HG02642 (cell line): ENCODE data around the gene NCCRP1.

Experiments
- ATAC-seq: cut with Tn5 transposase; IDR thresholded peaks from one replicate; pipeline ENCODE4 v1.9.1; 2021; ENCODE audit warnings: mild to moderate bottlenecking; ENCODE audit not compliant: unreplicated experiment, poor library complexity

Gene NCCRP1, protein sequence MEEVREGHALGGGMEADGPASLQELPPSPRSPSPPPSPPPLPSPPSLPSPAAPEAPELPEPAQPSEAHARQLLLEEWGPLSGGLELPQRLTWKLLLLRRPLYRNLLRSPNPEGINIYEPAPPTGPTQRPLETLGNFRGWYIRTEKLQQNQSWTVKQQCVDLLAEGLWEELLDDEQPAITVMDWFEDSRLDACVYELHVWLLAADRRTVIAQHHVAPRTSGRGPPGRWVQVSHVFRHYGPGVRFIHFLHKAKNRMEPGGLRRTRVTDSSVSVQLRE

DNA sequence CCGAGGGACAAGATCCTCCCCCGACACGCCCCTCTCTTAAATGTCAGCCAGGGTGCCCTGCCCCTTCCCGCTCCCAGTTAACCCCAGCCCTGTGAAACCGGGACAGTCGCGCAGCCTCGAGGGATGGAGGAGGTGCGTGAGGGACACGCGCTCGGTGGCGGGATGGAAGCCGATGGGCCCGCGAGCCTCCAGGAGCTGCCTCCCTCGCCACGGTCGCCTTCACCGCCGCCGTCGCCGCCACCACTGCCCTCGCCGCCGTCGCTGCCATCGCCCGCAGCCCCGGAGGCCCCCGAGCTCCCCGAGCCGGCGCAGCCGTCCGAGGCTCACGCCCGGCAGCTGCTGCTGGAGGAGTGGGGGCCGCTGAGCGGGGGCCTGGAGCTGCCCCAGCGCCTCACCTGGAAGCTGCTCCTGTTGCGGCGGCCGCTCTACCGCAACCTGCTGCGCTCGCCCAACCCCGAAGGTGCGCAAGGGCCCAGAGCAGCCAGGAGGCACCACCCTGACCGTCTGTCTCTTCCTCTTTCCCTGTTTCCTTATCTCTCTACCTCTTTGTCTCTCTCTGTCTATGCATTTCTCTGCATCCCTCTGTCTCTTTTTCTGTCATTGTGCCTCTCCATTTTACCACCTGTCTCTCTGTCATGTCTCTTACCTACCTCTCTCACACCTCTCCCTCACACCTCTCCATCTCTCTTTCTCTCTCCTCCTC is at the start of gene NCCRP1:
TSS of gene NCCRP1 (plus strand) at position 105 of the 703 bp plus-strand sequence. CDS start at position 124, 19 bp downstream.
- no peak for ATAC-seq

DNA sequence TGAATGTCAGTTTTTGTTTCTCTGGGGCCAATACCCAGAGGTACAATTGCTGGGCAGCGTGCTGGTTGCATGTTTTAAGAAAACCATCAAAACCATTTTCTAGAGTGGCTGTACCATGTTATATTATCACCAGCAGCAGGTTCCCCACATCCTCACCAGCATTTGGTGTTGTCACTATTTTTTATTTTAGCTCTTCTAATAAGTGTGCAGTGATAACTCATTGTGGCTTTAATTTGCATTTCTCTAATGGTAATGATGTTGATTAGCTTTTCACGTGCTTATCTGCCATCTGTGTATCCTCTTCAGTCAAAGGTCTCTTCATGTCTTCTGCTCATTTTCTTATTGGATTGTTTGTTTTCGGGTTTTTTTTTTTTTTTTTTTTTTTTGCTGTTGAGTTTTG is 49.3 kb upstream of the NCCRP1 start:
- no peak for ATAC-seq

DNA sequence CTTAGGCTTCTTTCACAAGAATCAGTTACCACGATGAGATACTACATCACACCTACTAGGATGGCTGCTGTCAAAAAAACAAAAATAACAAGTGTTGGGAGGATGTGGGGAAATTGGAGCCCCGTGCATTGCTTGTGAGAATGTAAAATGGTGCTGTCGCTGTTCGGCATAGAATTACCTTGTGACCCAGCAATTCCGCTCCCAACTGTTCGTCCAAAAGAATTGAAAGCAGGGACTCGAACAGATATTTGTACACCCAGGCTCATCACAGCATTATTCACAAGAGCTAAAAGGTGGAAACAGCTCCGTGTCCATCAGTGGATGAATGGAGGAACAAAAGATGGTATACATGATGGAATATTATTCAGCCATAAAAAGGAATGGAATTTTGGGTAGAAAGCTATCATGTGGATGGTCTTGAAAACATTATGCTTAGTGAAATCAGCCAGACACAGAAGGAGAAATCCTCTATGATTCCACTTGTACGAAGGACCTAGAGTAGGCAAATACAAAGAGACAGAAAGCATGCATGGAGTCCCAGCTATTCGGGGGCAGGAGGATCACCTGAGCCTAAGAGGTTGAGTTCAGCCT is 47.7 kb upstream of the NCCRP1 start:
- no peak for ATAC-seq

- ATAC-seq = no peak
Observed at GRCh38 chr19:39150235-39150634, 46.5 kb upstream of the NCCRP1 start.

DNA sequence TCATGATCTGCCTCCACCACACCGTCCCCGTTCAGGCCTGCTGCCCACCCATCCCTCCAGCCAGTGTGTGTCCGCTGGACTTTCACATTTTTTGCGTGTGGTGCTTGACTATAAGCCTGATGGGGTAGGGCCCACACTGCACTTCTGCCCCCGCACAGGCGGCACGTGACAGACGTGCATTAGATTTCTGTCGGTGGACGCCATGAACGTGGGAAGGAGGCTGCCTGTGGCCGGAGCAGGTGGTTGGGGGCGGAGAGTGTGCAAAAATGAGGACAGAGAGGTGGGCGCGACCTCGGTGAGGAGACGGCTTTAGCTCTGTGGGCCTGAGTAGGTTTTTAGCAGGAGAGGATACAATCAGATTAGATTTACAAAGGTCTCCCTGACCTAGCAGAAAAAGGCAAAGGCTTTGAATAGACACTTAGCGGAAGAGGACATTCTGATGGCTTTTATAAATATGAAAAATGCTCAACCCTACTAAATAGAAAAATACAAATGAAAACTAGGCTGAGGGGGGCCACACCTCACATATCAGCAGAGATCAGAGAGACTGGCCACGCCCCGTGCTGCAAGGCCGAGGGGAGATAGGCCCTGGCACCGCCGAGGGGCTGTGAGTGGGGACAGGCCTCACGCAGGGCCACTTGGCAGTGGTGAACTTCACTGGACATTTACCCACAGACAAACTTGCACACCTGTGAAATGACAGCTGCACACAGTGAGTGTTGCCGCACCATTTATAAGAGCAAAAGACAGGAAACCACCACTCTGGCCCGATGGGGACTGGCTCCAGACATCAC is 45.8 kb upstream of the NCCRP1 start:
- ATAC-seq = no peak

DNA sequence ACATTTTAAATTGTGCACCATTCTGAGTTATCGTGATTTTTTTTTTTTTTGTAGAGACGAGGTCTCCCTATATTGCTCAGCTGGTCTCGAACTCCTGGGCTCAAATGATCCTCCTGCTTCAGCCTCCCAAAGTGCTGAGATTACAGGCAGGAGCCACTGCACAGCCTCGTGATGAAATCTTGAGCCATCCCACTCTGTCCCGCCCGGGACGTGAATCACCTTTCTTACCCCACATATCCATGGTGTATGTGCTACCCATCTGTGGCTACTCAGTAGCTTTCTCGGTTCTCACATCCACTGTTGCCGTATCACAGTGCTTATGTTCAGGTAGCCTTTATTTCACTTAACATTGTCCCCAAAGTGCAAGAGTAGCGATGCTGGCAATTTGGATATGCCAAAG is 44.7 kb upstream of the NCCRP1 start:
- ATAC-seq = no peak

- no peak for ATAC-seq
Observed at GRCh38 chr19:39154100-39154628, 42.6 kb upstream of the NCCRP1 start.

DNA sequence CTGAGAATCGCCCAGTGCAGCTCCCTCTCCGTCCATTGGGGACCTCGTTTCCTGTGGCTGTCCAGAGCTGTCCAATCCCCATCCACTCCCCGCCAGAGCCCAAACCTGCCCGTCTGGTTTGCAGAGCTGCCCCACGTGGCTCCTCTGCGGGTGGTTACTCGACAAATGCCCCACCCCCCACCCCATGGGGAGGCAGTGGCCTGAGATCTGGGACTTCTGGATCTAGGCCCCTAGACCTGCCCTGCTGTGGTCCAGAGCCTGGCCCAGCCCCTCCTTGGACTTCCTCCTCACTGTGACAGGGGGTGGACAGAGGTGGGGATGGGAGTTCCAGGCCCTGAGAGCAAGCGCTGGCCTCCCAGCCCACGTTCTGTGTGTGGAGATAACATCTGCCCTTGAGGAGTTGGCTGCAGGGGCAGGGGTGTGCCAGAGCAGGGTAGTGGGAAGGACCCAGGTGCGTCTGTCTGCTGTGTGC is 42.1 kb upstream of the NCCRP1 start:
- no peak for ATAC-seq

GRCh38 chr19:39155114-39155700 is 41.6 kb upstream of the NCCRP1 start:
- no peak for ATAC-seq

- no peak for ATAC-seq
Observed at GRCh38 chr19:39155741-39156140, 41.0 kb upstream of the NCCRP1 start.

GRCh38 chr19:39156326-39157230 is 40.2 kb upstream of the NCCRP1 start:
- no peak for ATAC-seq

DNA sequence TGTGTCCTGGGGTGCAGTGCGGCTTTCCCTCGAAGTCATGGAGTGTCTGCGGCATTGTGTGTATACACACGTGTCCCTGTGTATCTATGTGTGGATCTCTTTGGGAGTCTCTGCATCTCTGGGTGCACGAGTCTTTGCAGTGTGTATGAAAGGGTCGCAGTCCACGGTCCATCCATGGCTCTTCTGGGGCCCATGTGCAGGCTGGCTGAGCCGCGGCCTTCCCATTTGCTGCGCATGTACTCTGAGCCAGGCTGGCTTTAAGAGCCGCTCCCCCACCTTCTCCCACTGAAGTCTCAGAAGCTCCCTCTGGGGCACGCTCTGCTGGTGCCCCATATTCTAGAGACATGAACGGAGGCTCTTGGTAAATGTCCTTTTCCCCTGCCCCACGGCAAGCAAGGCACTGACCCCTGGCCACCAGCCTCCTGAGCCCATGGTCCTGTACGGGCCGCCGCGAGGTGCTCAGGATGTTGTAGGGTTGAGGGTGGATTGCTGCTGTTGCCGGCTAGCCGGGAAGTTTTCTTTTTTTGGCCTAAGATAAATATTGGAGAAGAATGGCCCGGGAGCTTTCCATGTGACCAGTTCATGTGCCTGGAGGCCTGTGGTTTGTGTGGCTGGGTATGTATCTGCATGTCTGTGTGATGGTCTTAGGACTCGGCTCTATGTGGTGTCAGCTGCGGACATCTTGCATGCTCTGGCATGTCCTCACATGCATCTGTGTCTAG is 39.3 kb upstream of the NCCRP1 start:
- no peak for ATAC-seq

DNA sequence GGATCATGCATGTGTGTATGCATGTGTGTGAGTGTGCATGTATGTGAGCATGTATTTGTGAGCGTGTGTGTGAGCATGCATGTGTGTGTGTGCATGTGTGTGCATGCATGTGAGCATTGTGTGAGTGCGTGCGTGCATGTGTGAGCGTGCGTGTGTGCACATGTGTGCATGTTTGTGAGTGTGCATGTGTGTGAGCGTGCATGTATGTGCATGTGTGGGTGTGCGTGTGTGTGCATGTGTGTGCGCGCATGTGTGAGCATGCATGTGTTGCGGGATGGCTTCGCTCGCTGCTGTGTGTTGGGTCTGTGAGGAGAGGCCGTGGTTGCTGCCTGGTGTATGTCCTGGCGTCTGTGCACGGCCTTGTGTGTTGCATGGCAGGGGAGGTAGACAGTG is 38.8 kb upstream of the NCCRP1 start:
- no peak for ATAC-seq

DNA sequence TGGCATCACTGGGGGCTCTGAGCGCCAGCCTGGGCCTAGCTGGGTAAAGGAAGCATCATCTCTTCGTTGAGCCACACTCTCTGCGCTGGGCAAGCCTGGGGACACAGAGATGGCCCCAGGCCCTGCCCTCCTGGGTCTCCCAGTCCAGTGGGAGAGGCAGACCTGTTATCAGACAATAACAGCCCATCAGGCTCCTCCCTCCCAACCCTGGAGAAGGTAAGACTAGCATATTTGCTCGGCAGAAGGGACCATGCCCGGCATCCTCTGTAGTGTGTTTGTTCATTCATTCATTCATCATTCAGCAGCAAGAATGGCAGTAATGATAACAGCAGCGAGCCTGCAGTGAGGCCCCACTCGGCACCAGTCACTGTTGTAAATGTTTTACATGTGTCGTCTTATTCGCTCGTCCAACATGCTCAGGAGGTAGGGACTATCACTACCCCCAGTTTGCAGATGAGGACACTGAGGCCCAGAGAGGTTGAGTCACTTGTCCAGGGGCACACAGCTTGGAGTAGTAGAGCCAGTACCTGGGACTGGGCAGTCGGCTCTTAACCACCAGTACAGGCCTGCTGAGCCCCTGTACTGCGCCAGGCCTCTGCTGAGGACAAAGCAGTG is 38.0 kb upstream of the NCCRP1 start:
- no peak for ATAC-seq

- ATAC-seq = no peak
Observed at GRCh38 chr19:39160523-39160861, 36.3 kb upstream of the NCCRP1 start.

- ATAC-seq = no peak
Observed at GRCh38 chr19:39160889-39161672, 35.7 kb upstream of the NCCRP1 start.

DNA sequence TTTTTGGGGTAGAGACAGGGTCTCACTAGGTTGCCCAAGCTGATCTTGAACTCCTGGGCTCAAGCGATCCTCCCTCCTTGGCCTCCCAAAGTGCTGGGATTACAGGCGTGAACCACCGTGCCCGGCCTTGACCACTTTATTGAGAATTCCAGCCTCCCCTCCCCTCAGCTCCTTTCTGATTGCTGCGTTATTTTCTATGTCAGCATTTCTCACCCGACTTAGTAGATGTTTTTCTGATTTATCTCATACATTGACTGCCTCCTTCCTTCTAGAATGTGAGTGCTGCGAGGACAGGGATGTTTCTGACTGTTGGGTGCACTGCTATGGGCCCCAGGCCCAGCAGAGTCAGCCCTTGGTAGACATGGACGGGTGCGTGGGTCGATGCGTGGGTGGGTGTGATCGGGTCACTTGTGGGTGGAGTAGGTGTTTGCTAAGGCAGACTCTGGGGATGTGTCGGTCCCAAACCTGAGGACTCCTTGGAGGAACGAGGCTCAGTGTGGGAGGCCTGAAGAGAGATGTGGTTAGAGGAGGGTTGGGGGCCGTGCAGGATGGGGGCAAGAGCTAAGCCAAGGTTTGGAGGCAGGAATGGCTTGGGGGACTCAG is 34.2 kb upstream of the NCCRP1 start:
- no peak for ATAC-seq
